NCI-H510A (cell line): ENCODE data around the gene ZNF646.

Experiments
- DNase-seq: peaks from one replicate; lab custom pipeline; 2025; lab: John Stamatoyannopoulos, UW

ZNF646 gene

GRCh38 chr16:31073970-31074813 lies at the start of gene ZNF646, which contains the start of gene ZNF668:
Gene ZNF646 (plus strand): TSS chr16:31074422. CDS start chr16:31076325, 1,903 bp downstream.
Gene ZNF668 (minus strand): TSS chr16:31074240. CDS start chr16:31064459, 9,781 bp downstream.
- DNase-seq: peak; percentile 99

GRCh38 chr16:31025339-31025738 lies 48.9 kb upstream of the ZNF646 start:
- DNase-seq: no peak

- DNase-seq: no peak
Observed at GRCh38 chr16:31029272-31029671, 45.0 kb upstream of the ZNF646 start.

GRCh38 chr16:31031276-31031675 lies 42.9 kb upstream of the ZNF646 start:
- DNase-seq: no peak

- peak; percentile 95 for DNase-seq
Observed at GRCh38 chr16:31032736-31033708, 41.2 kb upstream of the ZNF646 start, which contains the start of gene STX4. Gene STX4 (plus strand): TSS chr16:31033558. CDS start chr16:31033806, 248 bp downstream.

GRCh38 chr16:31033709-31034492 lies 40.3 kb upstream of the ZNF646 start:
- DNase-seq: peak; percentile 77

- no peak for DNase-seq
Observed at GRCh38 chr16:31036691-31037090, 37.5 kb upstream of the ZNF646 start.

- no peak for DNase-seq
Observed at GRCh38 chr16:31038993-31039392, 35.2 kb upstream of the ZNF646 start.

- DNase-seq: no peak
Observed at GRCh38 chr16:31042866-31043265, 31.4 kb upstream of the ZNF646 start.

- no peak for DNase-seq
Observed at GRCh38 chr16:31043352-31043751, 30.9 kb upstream of the ZNF646 start.

- no peak for DNase-seq
Observed at GRCh38 chr16:31043898-31044481, 30.2 kb upstream of the ZNF646 start.

GRCh38 chr16:31050280-31051030 lies 23.8 kb upstream of the ZNF646 start:
- no peak for DNase-seq

- DNase-seq: no peak
Observed at GRCh38 chr16:31052114-31052513, 22.1 kb upstream of the ZNF646 start.

GRCh38 chr16:31055613-31056012 lies 18.6 kb upstream of the ZNF646 start:
- DNase-seq: no peak

GRCh38 chr16:31061126-31061812 lies 13.0 kb upstream of the ZNF646 start:
- no peak for DNase-seq

- DNase-seq: no peak
Observed at GRCh38 chr16:31061813-31062440, 12.3 kb upstream of the ZNF646 start.

GRCh38 chr16:31063495-31063842 lies 10.8 kb upstream of the ZNF646 start:
- DNase-seq: no peak

- DNase-seq: no peak
Observed at GRCh38 chr16:31063843-31064611, 10.2 kb upstream of the ZNF646 start.
